Kidney epithelial cell (primary cell): ENCODE measurements around the gene PLPPR1. TPM values are rescaled to one million over a fixed set of nuclear protein-coding genes. Genes with fewer than 3 reads are reported as not detected.

Experiments
- DNase-seq: peaks from one replicate; pipeline ENCODE4 v3.0.0-alpha.2; 2010; ENCODE audit warnings: low read depth
- H3K27me3 ChIP-seq: 2 replicates; pipeline ENCODE4 v1.6.0; 2011; ENCODE audit warnings: low read length; ENCODE audit not compliant: control insufficient read depth, insufficient read depth
- H3K36me3 ChIP-seq: 2 replicates; pipeline ENCODE4 v1.5.1; 2011; ENCODE audit warnings: low read length; ENCODE audit not compliant: control insufficient read depth, insufficient read depth
- H3K4me3 ChIP-seq: 2 replicates; pipeline ENCODE4 v1.5.1; 2011; ENCODE audit warnings: low read depth, mild to moderate bottlenecking, control low read depth, low read length
- CTCF ChIP-seq: IDR thresholded peaks from 2 replicates; pipeline ENCODE4 v1.5.1; 2011; ENCODE audit warnings: mild to moderate bottlenecking, moderate library complexity, low read length, control low read depth, inconsistent platforms; ENCODE audit not compliant: insufficient read depth, poor library complexity, severe bottlenecking
- total RNA-seq: library from RNA; depleted of rRNA; stranded (reverse); fragments of >200 nt; gene quantifications from 2 replicates; pipeline ENCODE4 v1.2.3, GENCODE V29; 2015

The PLPPR1 gene
- total RNA-seq, 1 donor from 2014 or later: 0.08 TPM

- H3K36me3 ChIP-seq: no peaks in the 10 kb centered on the region
- no peak for TF ChIP-seq CTCF
- no peak overlapping the region for H3K4me3 ChIP-seq
- no peak for DNase-seq
- H3K27me3 ChIP-seq: no peaks in the 10 kb centered on the region
Measured at GRCh38 chr9:101128623-101129022, 100.1 kb downstream of the PLPPR1 start.

GRCh38 chr9:101130054-101130453, 101.5 kb downstream of the PLPPR1 start:
- Histone ChIP-seq H3K4me3 (no peak overlapping the region), H3K36me3 (no peaks in the 10 kb centered on the region), H3K27me3 (no peaks in the 10 kb centered on the region)
- TF ChIP-seq CTCF: no peak
- no peak for DNase-seq

GRCh38 chr9:101131326-101131725, 102.8 kb downstream of the PLPPR1 start:
- DNase-seq: no peak
- no peaks in the 10 kb centered on the region for H3K27me3 ChIP-seq
- no peaks in the 10 kb centered on the region for H3K36me3 ChIP-seq
- no peak overlapping the region for H3K4me3 ChIP-seq
- no peak for TF ChIP-seq CTCF

- DNase-seq: no peak
- no peak overlapping the region for H3K4me3 ChIP-seq
- H3K36me3 ChIP-seq: no peaks in the 10 kb centered on the region
- no peaks in the 10 kb centered on the region for H3K27me3 ChIP-seq
- TF ChIP-seq CTCF: no peak
Measured at GRCh38 chr9:101132801-101133200, 104.3 kb downstream of the PLPPR1 start.

GRCh38 chr9:101138509-101138908, 110.0 kb downstream of the PLPPR1 start:
- TF ChIP-seq CTCF: no peak
- no peak for DNase-seq
- Histone ChIP-seq H3K36me3 (no peaks in the 10 kb centered on the region), H3K27me3 (no peaks in the 10 kb centered on the region), H3K4me3 (no peak overlapping the region)

- Histone ChIP-seq H3K27me3 (no peaks in the 10 kb centered on the region), H3K4me3 (no peak overlapping the region), H3K36me3 (no peaks in the 10 kb centered on the region)
- TF ChIP-seq CTCF: no peak
- no peak for DNase-seq
Measured at GRCh38 chr9:101139082-101139481, 110.6 kb downstream of the PLPPR1 start.
